HG03039 (cell line): ENCODE data around the gene GUK1.

ENCODE experiments used
- ATAC-seq: cut with Tn5 transposase; IDR thresholded peaks from one replicate; pipeline ENCODE4 v1.9.1; 2021; ENCODE audit warnings: mild to moderate bottlenecking, moderate library complexity; ENCODE audit not compliant: unreplicated experiment

The GUK1 gene

DNA sequence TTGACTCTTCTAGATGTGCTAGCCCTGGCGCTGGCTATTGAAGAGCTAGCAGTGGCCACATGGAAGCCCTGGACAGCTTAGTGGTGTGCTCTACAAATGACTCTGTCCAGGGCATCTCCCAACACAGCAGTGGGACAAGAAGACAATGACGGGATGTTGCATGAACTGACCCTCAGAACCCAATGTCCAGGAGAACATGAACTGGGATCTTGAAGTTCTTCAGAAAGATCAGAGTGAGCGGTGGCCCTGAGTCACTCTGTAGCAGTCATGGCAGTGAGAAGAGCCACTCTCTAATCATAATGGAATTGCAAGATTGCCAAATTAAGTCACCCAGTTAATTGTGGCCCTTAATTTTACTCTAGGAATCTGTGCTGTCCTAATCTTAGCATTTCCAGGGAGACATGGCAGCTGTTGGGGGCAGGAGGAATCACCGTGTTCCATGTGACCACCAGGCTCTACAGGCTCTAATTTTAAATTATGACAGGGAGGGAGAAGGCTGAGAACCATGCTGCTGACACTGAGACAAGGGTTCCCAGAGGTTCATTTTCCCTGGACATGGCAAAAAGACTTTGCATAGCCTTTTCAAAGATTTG is 57.6 kb downstream of the GUK1 start:
- ATAC-seq = no peak
